ENCODE measurements around the gene OR6C76.

DNA sequence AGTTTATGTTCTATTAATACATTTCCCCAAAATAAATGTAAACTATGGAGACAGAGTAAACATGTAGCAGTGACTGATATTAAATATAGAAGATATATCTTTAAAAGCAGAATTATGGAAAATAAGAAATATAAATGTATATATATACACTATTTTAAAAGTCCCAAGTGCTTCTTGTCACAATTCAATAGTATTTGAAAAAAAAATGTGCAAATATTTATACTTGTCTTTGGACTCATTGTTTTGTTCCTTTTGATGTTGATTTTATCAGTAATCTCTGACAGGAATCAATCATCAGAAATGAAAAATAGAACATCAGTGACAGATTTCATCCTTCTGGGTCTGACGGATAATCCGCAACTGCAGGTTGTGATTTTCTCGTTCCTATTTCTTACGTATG is at the start of gene OR6C76:
- no peak for TF ChIP-seq CTCF (IDR thresholded peaks at IDR 0.05; ENCODE audit: control extremely low read depth in 1 of 3, insufficient read depth in 1 of 3, low read depth in 1 of 3, low read length in 3 of 3)
- TF ChIP-seq RAD21 (IDR thresholded peaks at IDR 0.05 in 1 of 2, conservative IDR thresholded peaks at IDR 0.05 in 1 of 2; ENCODE audit: low read depth in 2 of 2, low read length in 2 of 2) = no peak
- TF ChIP-seq POLR2A (IDR thresholded peaks at IDR 0.05; ENCODE audit: control extremely low read depth in 1 of 2, low read depth in 2 of 2, low read length in 2 of 2) = no peak
- no peak for TF ChIP-seq RFX5 (IDR thresholded peaks at IDR 0.05; ENCODE audit: borderline replicate concordance, low read depth, low read length)
- TF ChIP-seq CHD2 (IDR thresholded peaks at IDR 0.05; ENCODE audit: low read length) = no peak
- TF ChIP-seq POLR2AphosphoS5 (IDR thresholded peaks at IDR 0.05; ENCODE audit: low read depth, low read length) = no peak
- TF ChIP-seq, protein P1, sequence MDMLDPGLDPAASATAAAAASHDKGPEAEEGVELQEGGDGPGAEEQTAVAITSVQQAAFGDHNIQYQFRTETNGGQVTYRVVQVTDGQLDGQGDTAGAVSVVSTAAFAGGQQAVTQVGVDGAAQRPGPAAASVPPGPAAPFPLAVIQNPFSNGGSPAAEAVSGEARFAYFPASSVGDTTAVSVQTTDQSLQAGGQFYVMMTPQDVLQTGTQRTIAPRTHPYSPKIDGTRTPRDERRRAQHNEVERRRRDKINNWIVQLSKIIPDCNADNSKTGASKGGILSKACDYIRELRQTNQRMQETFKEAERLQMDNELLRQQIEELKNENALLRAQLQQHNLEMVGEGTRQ (IDR thresholded peaks at IDR 0.05; ENCODE audit: low read length) = no peak
- TF ChIP-seq GABPA (IDR thresholded peaks at IDR 0.05; ENCODE audit: borderline replicate concordance, insufficient read depth, low read length) = no peak
- no peak for TF ChIP-seq EZH2 (IDR thresholded peaks at IDR 0.05; ENCODE audit: low read depth, low read length, severe bottlenecking)
- TF ChIP-seq HDAC2 (IDR thresholded peaks at IDR 0.05; ENCODE audit: borderline replicate concordance in 1 of 2, low read depth in 2 of 2, low read length in 2 of 2) = no peak
- no peak for TF ChIP-seq MAFK (IDR thresholded peaks at IDR 0.05; ENCODE audit: low read depth, low read length)

Measured in H1 (cell line).